Glomerular visceral epithelial cell (primary cell): Measurements from ENCODE around the gene FSIP1.

Source experiments
- DNase-seq: peaks from one replicate; pipeline ENCODE4 v3.0.0-alpha.2; 2016; ENCODE audit errors: extremely low spot score

FSIP1 gene

GRCh38 chr15:39685999-39686613, 96.5 kb downstream of the FSIP1 start:
- peak; percentile 57 for DNase-seq

GRCh38 chr15:39685367-39685766, 97.3 kb downstream of the FSIP1 start:
- DNase-seq, result no peak

GRCh38 chr15:39684233-39684632, 98.4 kb downstream of the FSIP1 start:
- no peak for DNase-seq

GRCh38 chr15:39682366-39682765, 100.3 kb downstream of the FSIP1 start:
- DNase-seq, result no peak

GRCh38 chr15:39680868-39681267, 101.8 kb downstream of the FSIP1 start:
- DNase-seq, result peak; percentile 6

- no peak for DNase-seq
These were observed 110.0 kb downstream of the FSIP1 start for GRCh38 chr15:39672666-39673065.

- no peak for DNase-seq
These were observed 110.5 kb downstream of the FSIP1 start for GRCh38 chr15:39672184-39672583.

GRCh38 chr15:39670687-39671086, 112.0 kb downstream of the FSIP1 start:
- DNase-seq, result peak; percentile 25

- no peak for DNase-seq
These were observed 113.0 kb downstream of the FSIP1 start for GRCh38 chr15:39669661-39670060.

- no peak for DNase-seq
These were observed 113.4 kb downstream of the FSIP1 start for GRCh38 chr15:39669241-39669640.

- no peak for DNase-seq
These were observed 114.2 kb downstream of the FSIP1 start for GRCh38 chr15:39668457-39668856.

GRCh38 chr15:39667382-39668127, 115.1 kb downstream of the FSIP1 start:
- DNase-seq, result no peak

- peak; percentile 21 for DNase-seq
These were observed 116.0 kb downstream of the FSIP1 start for GRCh38 chr15:39666677-39667076.

GRCh38 chr15:39665629-39666250, 116.9 kb downstream of the FSIP1 start:
- no peak for DNase-seq

- DNase-seq, result no peak
These were observed 118.9 kb downstream of the FSIP1 start for GRCh38 chr15:39663704-39664250.

GRCh38 chr15:39661776-39662175, 120.9 kb downstream of the FSIP1 start:
- no peak for DNase-seq

GRCh38 chr15:39658740-39659139, 123.9 kb downstream of the FSIP1 start:
- no peak for DNase-seq

- peak; percentile 22 for DNase-seq
These were observed 125.0 kb downstream of the FSIP1 start for GRCh38 chr15:39657668-39658067.

- no peak for DNase-seq
These were observed 125.5 kb downstream of the FSIP1 start for GRCh38 chr15:39657181-39657580.

GRCh38 chr15:39654304-39654703, 128.3 kb downstream of the FSIP1 start:
- DNase-seq, result no peak

GRCh38 chr15:39651881-39652280, 130.8 kb downstream of the FSIP1 start:
- DNase-seq, result no peak

GRCh38 chr15:39651295-39651694, 131.3 kb downstream of the FSIP1 start:
- no peak for DNase-seq

GRCh38 chr15:39649757-39650156, 132.9 kb downstream of the FSIP1 start:
- DNase-seq, result no peak
